IMR-90 (cell line): ENCODE results near the gene SAMD4B. TPM values are rescaled to one million over a fixed set of nuclear protein-coding genes. Genes with fewer than 3 reads are reported as not detected.

Source experiments
- ATAC-seq: fragments of 200-7000 bp; cut with Tn5 transposase; 2 replicates; pipeline ENCODE4 v1.9.1; 2020; ENCODE audit warnings: low read depth, mild to moderate bottlenecking, moderate library complexity
- BruUV-seq: library from RNA; stranded (reverse); fragments of 400-500 nt; replicated peaks from 2 replicates; lab custom pipeline; 2021; lab: Mats Ljungman, UMichigan
- CTCF ChIA-PET: fragments of 300-600 bp; formaldehyde crosslinking; extraction: SDS; loops from one replicate; lab custom pipeline; 2021; ENCODE audit warnings: antibody characterized with exemption; lab: Yijun Ruan, JAX
- POLR2A ChIA-PET: fragments of 300-600 bp; sonication (Branson Sonifier 250); formaldehyde crosslinking; loops from one replicate; lab custom pipeline; 2022; ENCODE audit warnings: antibody characterized with exemption; ENCODE audit not compliant: unreplicated experiment; lab: Charles Lee
- DNase-seq: peaks from one replicate; pipeline ENCODE4 v3.0.0; 2013
- H2AFZ ChIP-seq: replicated peaks from 2 replicates; pipeline ENCODE3; 2013; ENCODE audit warnings: low read length, mild to moderate bottlenecking; ENCODE audit not compliant: poor library complexity
- H2AK5ac ChIP-seq: 2 replicates; pipeline ENCODE4 v1.6.1; 2013; ENCODE audit warnings: low read depth, low read length, inconsistent platforms
- H2AK9ac ChIP-seq: replicated peaks from 2 replicates; pipeline ENCODE3; 2013; ENCODE audit warnings: mild to moderate bottlenecking, low read depth, low read length, moderate library complexity; ENCODE audit not compliant: poor library complexity
- H2BK120ac ChIP-seq: 2 replicates; pipeline ENCODE4 v1.6.1; 2013; ENCODE audit warnings: low read depth, low read length, inconsistent platforms
- H2BK15ac ChIP-seq: 3 replicates; pipeline ENCODE4 v1.6.1; 2013; ENCODE audit warnings: low read depth, low read length, inconsistent platforms
- H2BK20ac ChIP-seq: 2 replicates; pipeline ENCODE4 v1.6.1; 2013; ENCODE audit warnings: low read depth, mild to moderate bottlenecking, inconsistent platforms, low read length, moderate library complexity
- H2BK5ac ChIP-seq: 2 replicates; pipeline ENCODE4 v1.6.1; 2013; ENCODE audit warnings: mild to moderate bottlenecking, low read depth, low read length, inconsistent platforms; ENCODE audit not compliant: poor library complexity, severe bottlenecking
- H3K14ac ChIP-seq: replicated peaks from 2 replicates; pipeline ENCODE4 v1.6.1; 2013; ENCODE audit warnings: low read depth, low read length, inconsistent platforms
- H3K18ac ChIP-seq: 2 replicates; pipeline ENCODE4 v1.6.1; 2013; ENCODE audit warnings: low read depth, low read length, control low read depth
- H3K23ac ChIP-seq: 2 replicates; pipeline ENCODE4 v1.6.1; 2013; ENCODE audit warnings: low read depth, low read length, inconsistent platforms
- H3K27ac ChIP-seq: 2 replicates; pipeline ENCODE4 v1.5.1; 2013; ENCODE audit warnings: mild to moderate bottlenecking, control low read depth, low read length; ENCODE audit not compliant: insufficient read depth
- H3K27me3 ChIP-seq: 2 replicates; pipeline ENCODE4 v1.6.1; 2013; ENCODE audit warnings: low read length; ENCODE audit not compliant: control insufficient read depth, insufficient read depth
- H3K36me3 ChIP-seq: 2 replicates; pipeline ENCODE4 v1.6.1; 2013; ENCODE audit warnings: low read length, mixed read lengths; ENCODE audit not compliant: control insufficient read depth, insufficient read depth
- H3K4ac ChIP-seq: 2 replicates; pipeline ENCODE4 v1.6.1; 2013; ENCODE audit warnings: low read depth, low read length, inconsistent platforms
- H3K4me1 ChIP-seq: 2 replicates; pipeline ENCODE4 v1.6.1; 2013; ENCODE audit warnings: low read length, mixed read lengths; ENCODE audit not compliant: control insufficient read depth, insufficient read depth
- H3K4me2 ChIP-seq: 2 replicates; pipeline ENCODE4 v1.6.1; 2013; ENCODE audit warnings: low read depth, mild to moderate bottlenecking, control low read depth, low read length, moderate library complexity
- H3K4me3 ChIP-seq: 2 replicates; pipeline ENCODE4 v1.5.1; 2013; ENCODE audit warnings: low read depth, mild to moderate bottlenecking, control low read depth, low read length, moderate library complexity; ENCODE audit not compliant: insufficient read depth
- H3K56ac ChIP-seq: 2 replicates; pipeline ENCODE4 v1.6.1; 2013; ENCODE audit warnings: low read length, inconsistent platforms; ENCODE audit not compliant: insufficient read depth; ENCODE audit errors: extremely low read depth
- H3K79me1 ChIP-seq, 2 experiments: 2 replicates each; pipeline ENCODE4 v1.6.1; 2013; ENCODE audit warnings: low read length in 2 of 2, inconsistent platforms in 1 of 2, low read depth in 1 of 2
- H3K9ac ChIP-seq: 2 replicates; pipeline ENCODE4 v1.6.1; 2013; ENCODE audit warnings: low read depth, low read length, control low read depth
- H3K9me1 ChIP-seq: 2 replicates; pipeline ENCODE4 v1.6.1; 2013; ENCODE audit warnings: low read length, inconsistent platforms; ENCODE audit not compliant: insufficient read depth
- H3K9me3 ChIP-seq: 2 replicates; pipeline ENCODE4 v1.6.1; 2013; ENCODE audit warnings: low read length; ENCODE audit not compliant: control insufficient read depth, insufficient read depth
- H4K20me1 ChIP-seq: 2 replicates; pipeline ENCODE4 v1.6.1; 2013; ENCODE audit warnings: low read length, inconsistent platforms; ENCODE audit not compliant: insufficient read depth
- H4K5ac ChIP-seq: 2 replicates; pipeline ENCODE4 v1.6.1; 2013; ENCODE audit warnings: mild to moderate bottlenecking, low read depth, low read length, control low read depth
- H4K8ac ChIP-seq, 2 experiments: 2 replicates each; pipeline ENCODE4 v1.6.1; 2013; ENCODE audit warnings: low read depth in 2 of 2, low read length in 2 of 2, control low read depth in 1 of 2, inconsistent platforms in 1 of 2
- H4K91ac ChIP-seq: 2 replicates; pipeline ENCODE4 v1.6.1; 2013; ENCODE audit warnings: low read depth, low read length, inconsistent platforms; ENCODE audit not compliant: insufficient read depth
- BHLHE40 ChIP-seq: fragments of 150-350 bp; IDR thresholded peaks from 2 replicates; pipeline ENCODE4 v1.6.1; 2016; ENCODE audit warnings: mild to moderate bottlenecking, low read depth, low read length
- CEBPB ChIP-seq: IDR thresholded peaks from 2 replicates; pipeline ENCODE4 v1.6.1; 2012; ENCODE audit warnings: low read depth, low read length, improper control_type of control experiment
- CHD1 ChIP-seq: IDR thresholded peaks from 2 replicates; pipeline ENCODE4 v1.6.1; 2012; ENCODE audit warnings: low read depth, low read length, improper control_type of control experiment
- FOS ChIP-seq: fragments of 150-350 bp; IDR thresholded peaks from 2 replicates; pipeline ENCODE4 v1.6.1; 2016; ENCODE audit warnings: low read depth, low read length
- MAFK ChIP-seq: IDR thresholded peaks from 2 replicates; pipeline ENCODE4 v1.6.1; 2012; ENCODE audit warnings: low read depth, low read length, improper control_type of control experiment
- MAZ ChIP-seq: IDR thresholded peaks from 2 replicates; pipeline ENCODE4 v1.6.1; 2012; ENCODE audit warnings: low read depth, mild to moderate bottlenecking, low read length, improper control_type of control experiment, moderate library complexity, borderline replicate concordance
- MXI1 ChIP-seq: IDR thresholded peaks from 2 replicates; pipeline ENCODE4 v1.6.1; 2012; ENCODE audit warnings: low read depth, mild to moderate bottlenecking, low read length, moderate library complexity, borderline replicate concordance
- NFE2L2 ChIP-seq: fragments of 150-350 bp; IDR thresholded peaks from 2 replicates; pipeline ENCODE4 v1.6.1; 2016; ENCODE audit warnings: low read depth, mild to moderate bottlenecking, low read length
- POLR2A ChIP-seq: IDR thresholded peaks from 2 replicates; pipeline ENCODE4 v1.6.1; 2012; ENCODE audit warnings: mild to moderate bottlenecking, low read depth, low read length
- RCOR1 ChIP-seq: IDR thresholded peaks from 2 replicates; pipeline ENCODE4 v1.6.1; 2012; ENCODE audit warnings: mild to moderate bottlenecking, low read length, improper control_type of control experiment; ENCODE audit not compliant: insufficient replicate concordance
- RFX5 ChIP-seq: IDR thresholded peaks from 2 replicates; pipeline ENCODE4 v1.8.0; 2012; ENCODE audit warnings: low read depth, mild to moderate bottlenecking, low read length, moderate library complexity
- USF2 ChIP-seq: fragments of 150-350 bp; IDR thresholded peaks from 2 replicates; pipeline ENCODE4 v1.6.1; 2017; ENCODE audit warnings: mild to moderate bottlenecking, antibody characterized with exemption, low read length, low read depth
- WGBS, 2 experiments: methylation state at CpG; one replicate each; pipeline versions ENCODE4 v1.1.5 to v1.1.7; 2013; ENCODE audit warnings: missing lambda C conversion rate in 2 of 2; ENCODE audit not compliant: insufficient read length in 1 of 2; ENCODE audit errors: extremely low coverage in 2 of 2; 5-methylcytosine and 5-hydroxymethylcytosine counted together
- dilution Hi-C: fragments of 300-500 bp; cut with HindIII; formaldehyde crosslinking; loops from one replicate; pipeline ENCODE4 v1.14.3; 2018; ENCODE audit warnings: low sequenced_read_pairs; ENCODE audit not compliant: unreplicated experiment
- in situ Hi-C: fragments of 300-500 bp; cut with MboI; formaldehyde crosslinking; loops from 3 replicates; pipeline ENCODE4 v1.14.3; 2019; ENCODE audit warnings: low sequenced_read_pairs, inconsistent platforms, mixed read lengths
- intact Hi-C: fragments of 100-400 bp; cut with micrococcal nuclease; formaldehyde crosslinking; loops from 2 replicates; pipeline ENCODE4 v1.10.0; 2022
- polyA plus RNA-seq, 3 experiments: library from polyadenylated mRNA; depleted of rRNA; stranded (reverse); fragments of >200 nt; gene quantifications; 2 replicates each; pipeline ENCODE4 v1.2.3, GENCODE V29; 2012; ENCODE audit warnings: low replicate concordance in 1 of 3
- total RNA-seq: library from RNA; depleted of rRNA; stranded (reverse); fragments of >200 nt; gene quantifications from 2 replicates; pipeline ENCODE4 v1.2.3, GENCODE V29; 2012

Gene SAMD4B
- total and polyA plus RNA-seq, 2 of the 4 experiments (the other 2 are of a cell fraction): 18.3 to 97.2 TPM

- Histone ChIP-seq H2AFZ (peak overlapping the region; percentile 34), H3K4ac (peak overlapping the region; percentile 51; the same call in 1 of the 2 replicates), H3K4me3 (peak overlapping the region; percentile 68), H4K8ac (peak overlapping the region in 1 of 2 experiments; percentile 13; a peak in 2 of 4 replicates), H2BK5ac (peak overlapping the region; percentile 48), H4K91ac (no peak overlapping the region), H3K18ac (no peak overlapping the region), H3K23ac (peak overlapping the region; percentile 36), H2BK20ac (no peak overlapping the region), H3K4me2 (peak overlapping the region; percentile 92), H2BK15ac (no peak overlapping the region), H3K56ac (peak overlapping the region; percentile 26; the same call in 1 of the 2 replicates), H3K27me3 (no peaks in the 10 kb centered on the region), H2AK5ac (peak overlapping the region; percentile 0; the same call in 1 of the 2 replicates), H3K79me1 (peaks cover 4 to 33% of the 10 kb centered on the region in 2 experiments; a peak in 3 of 4 replicates), H3K14ac (peak overlapping the region; percentile 24; the same call in 1 of the 2 replicates), H3K9ac (peak overlapping the region; percentile 93), H2BK120ac (no peak overlapping the region), H2AK9ac (peak overlapping the region; percentile 91), H4K5ac (no peak overlapping the region), H3K27ac (peak overlapping the region; percentile 92), H3K9me1 (no peaks in the 10 kb centered on the region), H3K9me3 (no peaks in the 10 kb centered on the region), H3K4me1 (peaks cover 20% of the 10 kb centered on the region), H3K36me3 (peaks cover 15% of the 10 kb centered on the region), H4K20me1 (peaks cover 27% of the 10 kb centered on the region)
- dilution Hi-C loops (no loop called here), intact Hi-C loops (no loop called here), in situ Hi-C loops (no loop called here)
- no TSS peak for BruUV-seq
- WGBS, 2 experiments: 76% methylated on average over 9 of the region's 20 CpGs; no CpG with 5 or more reads in 1 of the 2 experiments
- ChIA-PET CTCF (interaction anchor here (0.6 to 1.1 kb wide), 2 partner anchors 10 to 120 kb away, joined by 3 to 5 read pairs; no protein-coding TSS in a partner anchor), POLR2A (interaction anchor here (0.6 kb wide), 1 partner anchor 19 kb away, joined by 4 read pairs; no protein-coding TSS in a partner anchor)
- ATAC-seq (no peak), DNase-seq (peak; percentile 52)
- TF ChIP-seq BHLHE40 (no peak), FOS (no peak), USF2 (peak; percentile 56), POLR2A (peak; percentile 76), RFX5 (no peak), MAFK (no peak), NFE2L2 (no peak; the same call in 1 of the 2 replicates), MXI1 (no peak), CEBPB (no peak), MAZ (peak; percentile 7; the same call in 1 of the 2 replicates), RCOR1 (no peak), CHD1 (peak; percentile 88; the same call in 1 of the 2 replicates)
Measured at GRCh38 chr19:39408392-39409207, 66.4 kb downstream of the SAMD4B start.
